Gastrocnemius medialis (tissue), 4 donors: ENCODE results near the gene CTXN1.

Source experiments
- POLR2A ChIP-seq, 2 donors: fragments of 450-650 bp; IDR thresholded peaks; one replicate each; pipeline ENCODE4 v1.6.1; 2017; ENCODE audit warnings: antibody characterized with exemption in 2 of 2, mild to moderate bottlenecking in 2 of 2, moderate library complexity in 2 of 2
- TF ChIP-seq, protein P1 (sequence below), 5 experiments: fragments of 450-650 bp in 3 of 5; fragments of 200-600 bp in 2 of 5; sonication (generic) in 2 of 5; IDR thresholded peaks in 4 of 5; conservative IDR thresholded peaks in 1 of 5; 1 replicate in 4 of 5; 2 replicates in 1 of 5; pipeline ENCODE4 v1.5.1; 2016 to 2019; ENCODE audit warnings: antibody characterized with exemption in 5 of 5, mild to moderate bottlenecking in 3 of 5, moderate library complexity in 3 of 5

DNA sequence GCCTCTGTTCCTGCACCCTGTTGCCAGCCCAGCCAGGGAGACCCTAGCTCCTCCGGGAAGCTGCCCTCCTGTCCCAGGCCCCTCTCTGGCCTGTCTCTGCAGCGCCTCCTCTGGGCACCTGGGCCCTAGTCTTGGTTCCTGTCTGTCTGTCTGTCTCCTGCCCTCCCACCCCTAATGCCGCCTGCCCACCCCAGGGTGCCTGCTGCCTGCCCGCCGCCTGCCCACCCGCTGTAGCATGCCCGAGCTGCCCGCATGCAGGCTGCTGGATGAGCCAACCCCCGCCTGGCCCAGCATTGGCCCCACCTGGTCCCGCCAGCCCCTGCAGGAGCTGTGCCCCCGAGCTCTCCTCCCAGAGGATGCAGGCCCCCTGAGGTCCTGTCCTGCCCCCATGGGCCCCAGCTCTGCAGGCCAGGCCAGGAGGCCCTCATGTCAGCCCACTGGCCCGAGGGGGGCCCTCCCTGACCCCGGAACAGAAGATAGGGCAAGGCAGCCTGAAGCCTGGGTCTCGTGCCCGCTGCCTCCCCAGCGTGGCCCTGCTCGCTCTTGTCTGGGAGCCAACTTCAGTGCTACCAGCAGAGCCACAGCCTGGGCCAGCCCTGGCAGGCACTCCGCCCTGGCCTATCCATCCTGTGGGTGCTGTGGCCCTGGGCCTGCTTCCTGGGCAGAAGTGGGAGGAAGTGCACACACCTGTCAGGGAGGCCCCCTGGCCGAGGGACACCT lies 17.0 kb downstream of the CTXN1 start:
- TF ChIP-seq, protein P1, sequence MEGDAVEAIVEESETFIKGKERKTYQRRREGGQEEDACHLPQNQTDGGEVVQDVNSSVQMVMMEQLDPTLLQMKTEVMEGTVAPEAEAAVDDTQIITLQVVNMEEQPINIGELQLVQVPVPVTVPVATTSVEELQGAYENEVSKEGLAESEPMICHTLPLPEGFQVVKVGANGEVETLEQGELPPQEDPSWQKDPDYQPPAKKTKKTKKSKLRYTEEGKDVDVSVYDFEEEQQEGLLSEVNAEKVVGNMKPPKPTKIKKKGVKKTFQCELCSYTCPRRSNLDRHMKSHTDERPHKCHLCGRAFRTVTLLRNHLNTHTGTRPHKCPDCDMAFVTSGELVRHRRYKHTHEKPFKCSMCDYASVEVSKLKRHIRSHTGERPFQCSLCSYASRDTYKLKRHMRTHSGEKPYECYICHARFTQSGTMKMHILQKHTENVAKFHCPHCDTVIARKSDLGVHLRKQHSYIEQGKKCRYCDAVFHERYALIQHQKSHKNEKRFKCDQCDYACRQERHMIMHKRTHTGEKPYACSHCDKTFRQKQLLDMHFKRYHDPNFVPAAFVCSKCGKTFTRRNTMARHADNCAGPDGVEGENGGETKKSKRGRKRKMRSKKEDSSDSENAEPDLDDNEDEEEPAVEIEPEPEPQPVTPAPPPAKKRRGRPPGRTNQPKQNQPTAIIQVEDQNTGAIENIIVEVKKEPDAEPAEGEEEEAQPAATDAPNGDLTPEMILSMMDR (IDR thresholded peaks at IDR 0.05 in 4 of 5, conservative IDR thresholded peaks at IDR 0.05 in 1 of 5): no peak
- no peak for TF ChIP-seq POLR2A (IDR thresholded peaks at IDR 0.05)
